Left renal pelvis (tissue), 4 donors: ENCODE measurements around the gene KCNIP1. TPM values are rescaled to one million over a fixed set of nuclear protein-coding genes. Genes with fewer than 3 reads are reported as not detected.
"Not testable (repeated sequence)": the region's sequence is repeated elsewhere in the genome, so short reads cannot be mapped to it uniquely, and the experiment has no call there.

Experiments
- DNase-seq, 4 donors: peaks; one replicate each; pipeline ENCODE4 v3.0.0-alpha.2; 2013; ENCODE audit warnings: low read depth in 4 of 4, low spot score in 3 of 4
- polyA plus RNA-seq, 4 donors: library from polyadenylated mRNA; unstranded; fragments of 120-200 nt; gene quantifications; one replicate each; pipeline ENCODE4 v1.2.1, GENCODE V29; 2013; ENCODE audit not compliant: insufficient read length in 4 of 4

KCNIP1 gene
- polyA plus RNA-seq, 4 donors = 9.7 to 13.7 (median 10.5) TPM

DNA sequence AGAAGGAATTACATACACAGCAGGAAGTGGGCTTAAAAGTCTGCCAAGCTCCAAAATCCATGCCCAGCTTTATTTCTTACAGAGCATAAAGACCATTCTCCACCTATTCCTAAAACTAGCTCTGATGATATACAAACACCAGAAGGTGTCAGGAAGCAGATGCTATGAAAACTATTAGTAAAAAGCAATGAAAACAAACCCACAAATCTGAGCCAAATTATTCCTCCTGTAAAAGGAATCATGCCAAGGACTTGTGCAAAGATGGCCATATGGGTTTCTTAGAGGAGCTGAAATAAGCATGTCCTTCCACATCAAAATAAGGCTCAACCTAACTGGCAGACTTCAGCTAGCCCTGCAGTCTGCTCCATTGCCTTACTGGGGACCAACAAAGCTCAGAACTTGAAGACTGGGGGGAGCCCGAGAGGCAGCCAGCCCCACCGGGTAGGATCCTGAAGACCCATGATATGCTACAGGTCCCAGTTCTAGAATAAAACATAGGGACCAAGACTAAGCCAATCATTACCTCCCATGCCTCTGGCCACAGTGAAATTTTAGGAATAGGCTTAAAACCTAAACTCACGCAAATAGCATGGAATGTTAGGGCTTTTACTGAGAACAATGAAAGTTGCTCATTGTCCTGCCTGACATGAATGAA lies 236.9 kb downstream of the KCNIP1 start:
- DNase-seq = no peak

DNA sequence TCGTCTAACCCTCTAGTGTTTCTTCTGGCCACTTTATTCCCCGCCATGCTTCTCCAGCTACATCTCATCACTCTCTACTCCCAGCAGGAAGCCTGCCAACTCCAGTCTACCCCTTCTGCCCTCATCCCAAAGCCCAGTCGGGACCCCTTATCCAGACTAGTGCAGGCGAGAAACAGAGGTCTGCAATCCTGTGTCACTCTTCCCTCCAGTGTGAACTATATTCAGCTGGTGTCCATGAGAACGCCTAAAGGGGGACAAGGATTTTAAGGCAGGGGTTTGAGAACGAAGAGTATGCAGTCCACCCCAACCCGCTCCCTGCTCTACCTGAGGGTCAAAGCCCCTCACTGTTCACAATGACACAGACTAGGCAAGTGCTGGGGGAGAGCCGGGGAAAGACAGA lies 238.0 kb downstream of the KCNIP1 start:
- no peak for DNase-seq

DNA sequence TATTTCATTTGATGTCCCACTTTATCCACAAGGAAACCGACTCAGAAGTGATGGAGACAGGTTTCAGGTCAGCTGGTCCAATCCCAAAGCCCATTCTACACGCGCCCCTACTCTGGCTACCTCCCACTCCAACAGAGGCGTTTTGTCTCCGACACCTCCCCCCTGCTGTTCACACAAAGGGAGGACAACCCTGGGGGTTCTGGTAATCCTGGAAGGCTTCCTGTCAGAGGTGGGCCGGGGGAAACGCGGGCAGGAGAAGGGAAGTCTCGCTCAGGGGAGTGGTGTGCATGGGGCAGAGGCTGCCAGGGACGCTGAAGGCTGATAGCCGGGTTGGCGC lies 240.0 kb downstream of the KCNIP1 start:
- DNase-seq = no peak

DNA sequence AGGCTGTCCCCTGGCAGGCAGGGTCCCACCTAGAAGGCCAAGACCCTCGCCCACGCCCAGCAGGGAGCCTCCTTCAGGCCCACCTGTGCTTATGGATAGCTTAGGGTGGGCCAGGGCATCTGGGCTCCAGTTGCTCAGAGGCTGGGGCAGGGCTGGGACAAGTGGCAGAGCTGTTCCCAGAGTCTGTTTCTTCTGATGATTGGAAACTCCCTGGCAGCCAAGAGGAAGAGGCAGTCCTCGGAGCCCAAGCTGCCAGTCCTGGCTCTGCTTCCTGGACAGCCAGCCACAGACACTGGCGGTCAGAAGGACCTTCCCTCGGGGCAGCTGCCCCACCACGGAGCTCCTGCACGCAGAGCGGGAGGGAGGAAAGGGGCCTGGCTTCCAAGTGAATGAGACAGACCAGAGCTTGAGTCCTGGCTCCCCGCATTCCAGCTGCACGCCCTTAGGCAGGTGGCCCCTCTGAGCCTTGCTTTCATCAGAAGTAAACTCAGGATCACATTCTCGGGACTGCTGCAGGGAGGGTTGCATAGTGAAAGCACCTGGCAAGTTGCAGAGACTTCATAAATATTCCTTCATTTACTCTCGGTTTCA lies 241.8 kb downstream of the KCNIP1 start:
- no peak for DNase-seq

DNA sequence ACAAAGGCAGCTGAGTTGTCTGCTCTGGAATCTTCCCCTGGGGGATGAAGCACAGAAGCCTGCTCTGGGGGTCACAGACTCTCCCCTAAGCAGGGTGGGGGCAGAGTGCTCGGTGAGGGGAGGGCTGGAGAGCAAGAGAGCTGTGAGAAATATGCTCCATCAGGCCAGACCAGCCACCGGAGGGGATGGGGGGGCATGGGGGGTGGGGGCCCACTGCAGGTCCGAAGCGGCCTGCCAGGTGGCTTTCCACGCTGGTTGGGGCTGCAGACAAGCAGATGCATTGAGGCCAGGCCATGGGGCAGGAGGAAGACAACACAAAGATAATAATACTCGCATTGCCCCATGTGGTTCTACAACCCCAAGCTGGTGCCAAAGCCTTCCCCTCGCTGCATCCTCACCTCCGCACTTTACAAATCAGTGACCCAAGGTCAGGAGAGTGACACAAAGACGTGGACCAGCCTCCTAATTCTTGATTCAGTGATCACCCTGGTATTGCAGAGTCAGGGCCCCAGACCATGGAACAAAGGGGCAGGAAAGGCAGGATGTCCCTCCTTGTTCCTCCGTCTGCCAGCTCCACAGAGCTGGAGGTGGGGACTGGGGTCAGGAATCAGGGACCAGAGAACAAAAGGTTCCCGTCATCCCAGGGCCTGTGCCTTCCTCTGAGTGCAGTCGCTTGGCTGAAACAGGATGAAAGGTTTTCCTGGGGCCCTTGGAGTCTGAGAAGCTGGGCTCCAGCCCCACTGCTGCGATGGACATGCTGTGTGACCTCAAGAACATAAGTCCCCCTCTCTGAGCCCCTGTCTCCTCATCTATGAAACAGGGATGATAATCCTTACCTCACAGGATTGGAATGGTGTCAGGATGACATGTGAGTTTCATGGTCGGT lies 242.5 kb downstream of the KCNIP1 start:
- DNase-seq = no peak

DNA sequence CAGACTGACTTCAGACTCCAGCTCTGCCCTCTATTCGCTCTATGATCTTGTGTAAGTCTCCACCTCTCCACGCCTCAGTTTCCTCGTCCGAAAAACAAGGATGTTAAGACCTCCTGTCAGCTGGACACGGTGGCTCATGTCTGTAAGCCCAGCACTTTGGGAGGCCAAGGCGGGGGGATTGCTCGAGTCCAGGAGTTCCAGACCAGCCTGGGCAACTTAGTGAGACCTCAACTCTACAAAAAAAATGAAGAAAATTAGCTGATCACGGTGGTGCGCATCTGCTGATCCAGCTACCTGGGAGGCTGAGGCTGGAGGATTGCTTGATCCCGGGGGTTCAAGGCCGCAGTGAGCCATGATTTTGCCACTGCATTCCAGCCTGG lies 243.1 kb downstream of the KCNIP1 start:
- DNase-seq = no peak

DNA sequence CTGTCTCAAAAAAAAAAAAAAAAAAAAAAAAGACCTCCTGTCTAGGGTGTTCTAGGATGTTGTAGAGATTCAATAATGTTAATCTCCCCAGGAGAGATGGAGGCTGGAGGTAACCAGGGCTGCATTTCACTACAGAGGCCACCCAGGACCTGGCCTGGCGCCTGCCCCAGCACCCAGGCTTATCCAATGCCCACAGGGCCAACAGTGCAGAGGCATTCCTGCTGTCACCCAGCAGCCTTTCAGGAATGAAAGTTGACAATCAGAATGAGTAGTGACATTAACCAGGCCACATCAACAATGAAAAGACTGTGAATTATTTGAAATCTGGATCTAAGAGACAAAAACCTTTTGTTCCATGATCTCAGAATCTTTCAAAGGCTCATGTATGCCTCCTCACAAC lies 243.5 kb downstream of the KCNIP1 start:
- no peak for DNase-seq

DNA sequence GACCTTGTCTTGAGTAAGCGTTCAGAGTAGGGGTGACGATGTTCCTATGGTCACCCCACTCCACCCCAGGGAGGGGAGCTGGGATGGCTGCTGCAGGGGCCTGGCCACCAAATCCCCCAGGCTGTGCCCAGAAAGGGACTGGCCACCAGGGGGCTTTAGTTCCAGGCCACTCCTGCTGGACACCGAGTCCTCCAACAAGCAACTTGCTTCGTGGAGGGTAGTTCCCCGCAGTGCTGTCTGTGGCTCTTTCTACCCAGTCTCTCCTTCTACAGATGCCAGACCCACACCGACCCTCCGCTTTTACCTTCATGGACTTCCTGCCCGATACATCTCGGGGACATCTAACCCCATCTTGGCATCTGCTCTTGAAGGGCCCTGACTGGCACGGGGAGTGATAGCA lies 244.0 kb downstream of the KCNIP1 start:
- no peak for DNase-seq

DNA sequence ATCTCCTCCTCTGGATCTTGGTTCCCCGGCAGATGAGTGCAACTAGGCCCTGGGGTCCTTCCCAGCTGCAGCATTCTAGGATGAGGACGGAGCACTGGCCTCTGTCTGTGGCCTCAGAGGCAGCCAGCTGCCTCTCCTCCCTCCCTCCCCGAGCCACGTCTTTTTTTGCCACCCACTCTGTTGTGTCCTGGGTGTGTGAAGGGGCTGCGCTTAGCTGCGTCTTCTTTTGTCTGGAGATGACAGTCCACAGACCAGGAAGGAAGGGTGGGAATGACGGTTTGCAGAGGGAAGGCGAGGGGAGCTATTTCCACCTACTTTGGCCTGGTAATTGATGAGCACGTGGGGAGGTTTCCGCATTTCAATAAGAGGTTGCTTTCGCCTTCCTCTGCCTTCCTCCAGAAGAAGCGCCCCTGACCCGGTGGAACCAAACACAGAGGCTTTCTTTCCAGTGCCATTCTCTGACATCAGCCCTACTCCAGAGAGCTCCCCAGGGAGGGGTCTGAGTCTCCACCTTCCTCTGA lies 245.2 kb downstream of the KCNIP1 start:
- no peak for DNase-seq

DNA sequence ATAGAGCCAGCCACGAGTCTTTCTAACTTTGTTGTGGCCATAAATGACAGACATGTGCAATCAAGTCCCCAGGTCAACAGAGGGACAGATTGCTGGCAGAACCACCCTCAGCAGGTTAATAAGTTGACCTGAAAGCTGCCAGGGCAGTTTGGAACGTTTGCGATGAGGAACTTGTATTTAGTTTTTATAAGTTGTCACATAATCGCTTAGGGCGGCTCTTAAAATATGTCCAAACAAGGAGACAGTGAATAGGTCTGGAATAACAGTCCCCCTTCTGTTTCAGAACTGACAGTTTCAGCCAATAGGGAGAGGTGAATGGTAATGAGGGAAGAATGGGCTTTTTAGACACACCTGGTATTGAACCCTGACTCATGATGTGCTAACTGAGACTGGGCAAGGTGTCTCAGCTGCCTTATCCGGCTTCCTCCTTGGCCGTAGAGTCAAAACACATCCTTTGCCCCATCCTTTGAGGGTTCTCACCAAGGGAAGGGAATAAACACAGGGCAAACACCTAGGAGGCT lies 246.2 kb downstream of the KCNIP1 start:
- no peak for DNase-seq

DNA sequence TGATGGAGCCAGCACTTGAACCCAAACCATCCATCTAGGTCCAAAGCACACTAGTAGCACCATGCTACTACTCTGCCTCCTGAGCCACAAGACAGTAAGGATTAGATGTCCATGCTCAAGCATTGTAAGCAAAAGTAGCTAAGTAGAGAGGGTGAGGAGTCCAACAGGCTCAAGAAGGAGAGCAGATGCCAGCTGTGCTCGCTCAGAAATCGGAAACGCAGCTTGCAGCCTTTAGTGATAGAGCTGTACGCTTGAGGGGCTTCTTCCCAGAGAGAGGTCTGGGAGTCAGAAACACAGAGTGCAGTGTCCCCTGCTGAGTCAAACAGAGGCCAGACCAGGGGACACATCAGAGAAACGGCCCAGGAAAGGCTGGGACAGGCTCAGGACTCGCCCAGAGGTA lies 247.0 kb downstream of the KCNIP1 start:
- no peak for DNase-seq

DNA sequence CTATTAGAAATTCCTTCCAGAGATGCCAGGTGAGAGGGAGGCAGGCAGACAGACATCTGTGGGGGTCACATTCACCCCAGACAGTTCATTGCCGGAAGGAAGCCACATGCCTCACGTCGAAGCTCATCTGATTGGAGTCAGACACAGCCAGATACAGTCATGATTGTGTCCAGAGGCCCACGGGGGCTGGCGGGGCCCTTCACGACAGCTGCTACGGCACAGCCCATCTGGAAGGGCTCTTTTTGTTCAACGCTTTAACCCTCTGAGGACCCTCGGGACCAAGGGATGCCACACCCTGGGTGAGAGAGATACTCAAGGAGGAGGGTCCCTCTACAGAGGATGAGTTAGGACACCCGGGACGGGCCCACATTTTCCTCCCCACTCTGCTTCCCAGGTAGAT lies 247.8 kb downstream of the KCNIP1 start:
- no peak for DNase-seq

DNA sequence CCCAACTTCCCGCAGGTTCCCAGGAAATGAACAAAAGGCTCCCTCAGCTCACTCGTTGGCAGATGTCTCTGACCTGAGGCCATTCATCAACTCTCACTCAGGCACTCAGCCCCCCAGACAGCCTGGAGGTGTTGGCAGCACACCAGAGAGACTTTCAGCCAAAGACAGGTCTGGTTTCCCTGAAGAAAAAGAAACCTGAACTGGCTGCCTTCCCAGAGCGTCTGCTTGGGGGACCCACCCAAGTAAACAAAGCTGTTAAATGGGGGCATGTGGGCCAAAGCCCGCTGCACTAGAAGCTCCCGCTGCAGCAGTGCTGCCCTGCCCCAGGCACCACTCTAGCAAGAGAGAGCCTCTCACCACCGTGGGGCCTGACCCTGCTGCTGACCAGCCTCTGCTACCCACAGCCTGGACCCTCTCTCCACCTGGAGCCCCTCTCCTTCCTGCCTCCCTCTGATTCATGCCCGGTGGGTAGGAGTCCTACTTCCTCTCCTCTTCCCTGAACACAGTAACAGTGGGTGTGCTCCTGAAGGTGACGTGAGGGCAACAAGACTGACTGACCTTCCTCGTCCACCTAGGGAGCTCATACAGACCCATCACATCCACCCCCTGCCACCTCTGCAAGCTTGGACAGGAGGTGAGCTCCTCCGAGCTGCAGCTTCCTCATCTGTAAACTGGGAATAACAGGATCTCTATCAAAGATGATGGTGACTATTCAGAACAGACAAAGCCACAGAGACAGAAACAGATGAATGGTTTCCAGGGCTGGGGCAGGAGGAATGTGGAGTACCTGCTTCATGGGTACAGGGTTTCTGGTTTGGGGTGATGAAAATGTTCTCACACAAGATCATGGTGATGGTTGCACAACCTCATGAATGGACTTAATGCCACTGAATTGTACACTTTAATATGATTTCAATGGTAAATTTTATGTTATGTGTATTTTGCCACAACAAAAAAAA lies 248.7 kb downstream of the KCNIP1 start:
- DNase-seq = no peak

DNA sequence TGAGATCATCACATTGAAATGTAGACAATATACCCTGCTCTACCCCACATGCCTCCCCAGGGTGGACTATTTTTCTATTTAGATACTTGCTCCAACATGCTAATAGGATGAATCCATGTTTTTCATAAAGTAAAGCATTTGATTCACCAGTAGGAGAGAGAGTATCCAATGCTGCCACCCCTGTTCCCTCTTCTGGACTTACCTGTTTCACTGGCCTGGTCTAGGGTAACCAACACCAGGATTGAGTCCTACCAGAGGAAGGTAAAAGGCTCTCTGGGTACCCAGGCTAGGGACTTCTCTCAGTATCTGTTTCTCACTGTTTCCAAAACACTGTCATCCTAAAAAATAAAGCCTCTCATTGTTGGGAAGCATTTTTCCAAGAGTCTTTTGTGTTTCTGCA lies 249.5 kb downstream of the KCNIP1 start:
- DNase-seq = no peak

DNA sequence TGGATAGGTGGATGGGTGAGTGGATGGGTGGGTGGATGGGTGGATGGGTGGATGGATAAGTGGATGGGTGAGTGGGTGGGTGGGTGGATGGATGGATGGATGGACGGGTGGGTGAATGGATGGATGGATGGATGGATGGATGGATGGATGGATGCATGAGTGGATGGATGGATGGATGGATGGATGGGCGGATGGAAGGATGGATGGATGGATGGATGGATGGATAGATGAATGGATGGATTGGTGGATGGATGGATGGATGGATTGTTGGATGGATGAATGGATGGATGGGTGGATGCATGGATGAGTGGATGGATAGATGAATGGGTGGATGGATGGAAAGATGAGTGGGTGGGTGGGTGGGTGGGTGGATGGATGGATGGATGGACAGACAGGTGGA lies 250.7 kb downstream of the KCNIP1 start:
- DNase-seq = not testable (repeated sequence)

DNA sequence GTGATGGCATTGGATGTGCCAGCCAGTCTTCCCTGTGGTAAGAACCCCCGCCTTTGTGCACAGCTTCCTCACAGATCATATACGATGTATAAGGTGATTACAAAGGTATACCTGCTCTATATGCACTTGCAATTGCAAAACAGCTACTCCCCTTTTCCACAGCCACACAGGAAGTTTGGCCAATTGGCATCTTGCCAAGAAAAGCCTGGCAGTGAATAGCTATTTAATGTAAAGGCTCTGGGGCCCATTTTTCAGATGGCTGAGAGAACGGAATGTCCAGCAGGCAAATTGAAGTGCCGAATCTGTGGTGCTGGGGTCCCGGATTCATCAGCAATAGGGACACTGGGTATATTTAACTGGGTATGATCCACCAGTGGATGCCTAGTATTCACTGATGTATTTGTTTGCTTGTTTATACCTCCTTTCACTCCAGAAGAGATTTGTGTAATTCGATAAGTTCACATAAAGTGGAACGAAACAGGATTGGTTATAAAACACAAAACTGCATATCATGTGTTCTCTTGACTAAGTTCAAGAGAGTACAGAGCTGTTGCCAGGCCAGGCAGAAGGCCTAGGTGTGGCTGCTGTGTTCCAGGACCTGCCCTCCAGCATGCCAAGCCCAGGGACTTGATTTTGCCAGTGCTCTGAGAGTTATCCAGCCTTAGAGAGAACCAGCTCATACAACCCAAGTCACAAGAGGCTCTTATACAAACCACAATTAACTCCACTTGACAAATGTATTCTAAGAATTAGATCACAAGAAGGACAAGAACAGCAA lies 252.0 kb downstream of the KCNIP1 start:
- DNase-seq = no peak

DNA sequence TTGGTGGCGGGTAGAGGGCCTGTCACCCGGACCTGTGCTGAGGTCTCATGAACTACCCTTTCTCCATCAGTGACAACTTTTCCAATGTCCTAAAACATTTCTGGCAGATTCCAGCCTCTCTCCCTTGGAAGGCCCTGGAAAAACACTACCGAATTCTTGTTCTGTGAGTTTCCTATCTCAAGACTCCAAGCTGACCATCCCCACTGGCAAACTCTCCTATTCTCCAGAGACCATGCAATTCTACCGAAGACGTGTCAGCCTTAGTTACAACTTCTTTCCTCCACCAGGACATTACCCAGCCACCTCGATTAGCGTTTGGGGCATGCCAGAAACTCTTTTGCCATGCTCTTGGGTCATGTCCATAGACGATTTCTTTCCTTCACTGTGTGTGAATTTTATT lies 252.9 kb downstream of the KCNIP1 start:
- no peak for DNase-seq

DNA sequence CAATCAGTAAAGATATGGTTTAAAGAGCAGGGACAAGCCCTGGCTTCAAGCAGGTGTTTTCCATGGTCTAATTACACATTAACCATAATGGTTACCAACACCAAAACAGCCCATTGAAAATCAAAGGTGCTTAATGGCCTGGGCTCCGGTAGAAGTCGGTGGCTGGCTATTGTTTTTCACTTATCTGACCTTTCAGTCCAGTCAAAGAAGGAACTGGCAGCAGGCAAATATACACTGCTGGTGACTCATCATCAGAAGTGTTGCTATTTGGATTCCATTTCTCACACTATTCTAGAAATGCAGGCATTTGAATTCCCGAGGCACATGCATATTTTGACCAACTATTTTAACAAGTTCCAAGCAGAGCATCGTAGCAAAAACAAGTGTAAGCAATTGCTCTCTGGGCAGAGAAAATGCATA lies 253.4 kb downstream of the KCNIP1 start:
- DNase-seq = no peak

DNA sequence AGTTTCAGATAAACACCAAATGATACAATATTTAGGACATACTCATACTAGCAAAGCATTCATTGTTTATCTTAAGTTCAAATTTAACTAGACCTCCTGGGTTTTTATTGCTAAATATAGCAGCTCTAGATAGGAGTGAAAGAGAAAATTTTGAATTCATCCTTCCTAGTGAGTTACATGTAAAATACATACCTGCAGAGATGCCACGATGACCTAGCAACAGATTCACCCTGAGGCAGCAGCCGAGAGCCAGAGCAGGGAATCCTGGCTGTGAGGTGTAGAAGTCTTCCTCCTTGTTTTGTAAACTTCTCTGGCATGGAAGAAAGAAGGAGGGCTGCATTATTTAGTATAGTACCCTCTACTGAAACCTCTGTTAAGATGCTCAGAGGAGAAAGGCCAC lies 253.8 kb downstream of the KCNIP1 start:
- DNase-seq = no peak

DNA sequence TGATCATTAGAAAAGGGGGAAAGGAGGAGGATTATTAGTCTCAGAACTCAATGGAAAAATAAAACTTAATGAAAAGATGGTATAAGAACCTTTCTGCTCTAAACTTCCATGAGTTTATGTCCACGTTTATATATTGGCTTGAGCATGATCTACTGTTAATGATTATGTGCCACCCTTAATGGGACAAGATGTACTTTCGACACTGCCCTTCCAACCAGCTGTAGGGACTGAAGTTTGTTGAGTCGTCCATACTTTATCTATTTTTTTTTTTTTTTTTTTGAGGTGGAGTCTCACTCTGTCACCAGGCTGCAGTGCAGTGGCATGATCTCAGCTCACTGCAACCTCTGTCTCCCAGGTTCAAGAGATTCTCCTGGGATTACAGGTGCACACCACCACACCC lies 254.7 kb downstream of the KCNIP1 start:
- DNase-seq = no peak
